Stimulated activated CD8-positive, alpha-beta memory T cell treated with anti-CD3 and anti-CD28 coated beads, Interleukin-2, amount 100 ng/mL, for 1 hour (primary cell): ENCODE results near the gene ITPR1.

ENCODE experiments used
- DNase-seq, 2 donors: peaks; one replicate each; pipeline ENCODE4 v3.0.0-alpha.2; 2020; ENCODE audit warnings: low read depth in 2 of 2

ITPR1 gene

GRCh38 chr3:4533489-4534443 lies 40.6 kb downstream of the ITPR1 start:
- DNase-seq, result no peak

GRCh38 chr3:4534906-4535305 lies 41.8 kb downstream of the ITPR1 start:
- DNase-seq, result no peak

- DNase-seq, result no peak
These were observed 43.1 kb downstream of the ITPR1 start for GRCh38 chr3:4536260-4536659.

GRCh38 chr3:4540267-4540666 lies 47.1 kb downstream of the ITPR1 start:
- no peak for DNase-seq

GRCh38 chr3:4543110-4543509 lies 50.0 kb downstream of the ITPR1 start:
- no peak for DNase-seq

GRCh38 chr3:4546346-4547178 lies 53.4 kb downstream of the ITPR1 start:
- DNase-seq, result no peak

GRCh38 chr3:4547799-4548198 lies 54.7 kb downstream of the ITPR1 start:
- DNase-seq, result no peak

- no peak for DNase-seq
These were observed 55.2 kb downstream of the ITPR1 start for GRCh38 chr3:4548356-4548755.

- DNase-seq, result no peak
These were observed 55.6 kb downstream of the ITPR1 start for GRCh38 chr3:4548780-4549179.

- no peak for DNase-seq
These were observed 56.7 kb downstream of the ITPR1 start for GRCh38 chr3:4549896-4550295.

GRCh38 chr3:4551051-4551711 lies 58.0 kb downstream of the ITPR1 start:
- DNase-seq, result no peak

- DNase-seq, result no peak
These were observed 58.8 kb downstream of the ITPR1 start for GRCh38 chr3:4551794-4552442.

- DNase-seq, result no peak
These were observed 59.7 kb downstream of the ITPR1 start for GRCh38 chr3:4552811-4553210.

GRCh38 chr3:4561661-4562060 lies 68.5 kb downstream of the ITPR1 start:
- DNase-seq, result no peak

- no peak for DNase-seq
These were observed 69.4 kb downstream of the ITPR1 start for GRCh38 chr3:4562595-4562994.

- DNase-seq, result no peak
These were observed 71.1 kb downstream of the ITPR1 start for GRCh38 chr3:4564270-4564669.

- no peak for DNase-seq
These were observed 71.9 kb downstream of the ITPR1 start for GRCh38 chr3:4564928-4565586.

- no peak for DNase-seq
These were observed 72.8 kb downstream of the ITPR1 start for GRCh38 chr3:4565809-4566501.

GRCh38 chr3:4568841-4569240 lies 75.7 kb downstream of the ITPR1 start:
- no peak for DNase-seq

- no peak for DNase-seq
These were observed 77.9 kb downstream of the ITPR1 start for GRCh38 chr3:4570840-4571621.
